CD4-positive, alpha-beta memory T cell (primary cell): ENCODE results near the gene TMEM219. TPM values are rescaled to one million over a fixed set of nuclear protein-coding genes. Genes with fewer than 3 reads are reported as not detected.
A peak's percentile ranks its signal among the peaks of the same experiment; 100 is the strongest.

Source experiments
- CTCF ChIA-PET: fragments of 350-600 bp; sonication (Branson Sonifier 250); formaldehyde crosslinking; loops from one replicate; lab custom pipeline; 2021; ENCODE audit warnings: inconsistent platforms; ENCODE audit not compliant: partially characterized antibody; lab: Charles Lee
- POLR2A ChIA-PET: fragments of 350-600 bp; sonication (Branson Sonifier 250); formaldehyde crosslinking; loops from one replicate; lab custom pipeline; 2021; ENCODE audit not compliant: partially characterized antibody; lab: Charles Lee
- DNase-seq, 5 donors: peaks; one replicate each; pipeline versions ENCODE4 v3.0.0 to v3.0.0-alpha.2; 2020 to 2022; ENCODE audit warnings: mixed read lengths in 1 of 5
- H3K27ac ChIP-seq: one replicate; pipeline ENCODE4 v1.7.0; 2013; ENCODE audit warnings: low read depth, low read length
- H3K27me3 ChIP-seq: 2 replicates; pipeline ENCODE4 v1.7.0; 2013; ENCODE audit warnings: mild to moderate bottlenecking, low read length, moderate library complexity; ENCODE audit not compliant: insufficient read depth
- H3K36me3 ChIP-seq: 2 replicates; pipeline ENCODE4 v1.7.0; 2013; ENCODE audit warnings: mild to moderate bottlenecking, low read length, moderate library complexity; ENCODE audit not compliant: insufficient read depth
- H3K4me1 ChIP-seq: 2 replicates; pipeline ENCODE4 v1.7.0; 2013; ENCODE audit warnings: mild to moderate bottlenecking, low read length, moderate library complexity; ENCODE audit not compliant: insufficient read depth
- H3K4me3 ChIP-seq, 2 donors: one replicate each; pipeline ENCODE4 v1.7.0; 2013; ENCODE audit warnings: low read length in 2 of 2, mild to moderate bottlenecking in 1 of 2
- H3K9me3 ChIP-seq, 2 donors: one replicate each; pipeline ENCODE4 v1.7.0; 2013; ENCODE audit warnings: low read length in 2 of 2, control low read depth in 1 of 2; ENCODE audit not compliant: control insufficient read depth in 1 of 2
- H3K27ac Mint-ChIP-seq, 7 donors: one replicate each; pipeline ENCODE4 v1.8.0; 2020 to 2021; ENCODE audit warnings: mixed read lengths in 7 of 7, mild to moderate bottlenecking in 6 of 7, inconsistent platforms in 3 of 7, moderate library complexity in 3 of 7
- H3K27me3 Mint-ChIP-seq, 2 donors: one replicate each; pipeline ENCODE4 v1.8.0; 2020 to 2021; ENCODE audit warnings: mixed read lengths in 2 of 2
- H3K36me3 Mint-ChIP-seq, 2 donors: one replicate each; pipeline ENCODE4 v1.8.0; 2020 to 2021; ENCODE audit warnings: mixed read lengths in 2 of 2, inconsistent platforms in 1 of 2, mild to moderate bottlenecking in 1 of 2
- H3K4me1 Mint-ChIP-seq, 4 donors: one replicate each; pipeline ENCODE4 v1.8.0; 2020 to 2021; ENCODE audit warnings: mixed read lengths in 4 of 4, mild to moderate bottlenecking in 1 of 4
- H3K4me3 Mint-ChIP-seq, 8 donors: one replicate each; pipeline ENCODE4 v1.8.0; 2020 to 2021; ENCODE audit warnings: mixed read lengths in 8 of 8, mild to moderate bottlenecking in 7 of 8, moderate library complexity in 6 of 8, inconsistent platforms in 3 of 8
- H3K9me3 Mint-ChIP-seq, 8 donors: one replicate each; pipeline ENCODE4 v1.8.0; 2020 to 2021; ENCODE audit warnings: mixed read lengths in 8 of 8, mild to moderate bottlenecking in 5 of 8, inconsistent platforms in 3 of 8, moderate library complexity in 1 of 8
- intact Hi-C: fragments of 100-400 bp; cut with micrococcal nuclease; formaldehyde crosslinking; loops from one replicate; pipeline ENCODE4 v1.15.1; 2023
- polyA plus RNA-seq, 2 donors: library from polyadenylated mRNA; unstranded; fragments of 300-500 nt; fragmentation: Illumina TruSeq; gene quantifications; one replicate each; pipeline ENCODE4 v1.2.3, GENCODE V29; 2021
- total RNA-seq, 2 experiments: library from RNA; stranded (reverse); gene quantifications; one replicate each; pipeline ENCODE4 v1.2.3, GENCODE V29; 2021

Gene TMEM219
- total and polyA plus RNA-seq, 4 experiments from 2014 or later, result 80.8 to 250 (median 156) TPM

DNA sequence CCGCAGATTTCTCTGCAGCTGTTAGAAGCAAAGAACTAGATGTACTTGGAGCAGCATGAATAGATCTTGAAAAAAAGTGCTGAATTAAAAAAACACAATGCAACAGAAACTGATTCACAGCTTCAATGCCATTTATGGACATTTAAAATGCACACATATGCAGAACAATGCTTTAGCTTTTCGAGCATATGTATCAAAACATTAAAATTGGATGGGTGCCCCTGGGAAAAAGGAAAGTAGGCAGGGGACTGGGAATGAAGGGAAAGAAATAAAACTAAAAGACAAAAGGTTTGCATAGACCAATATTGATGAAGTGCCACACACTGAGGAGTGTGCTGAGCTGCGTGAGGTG, 40.9 kb upstream of the TMEM219 start:
- ChIA-PET POLR2A (interaction anchor here (1.1 to 1.2 kb wide), 3 partner anchors 58 to 257 kb away, joined by 3 to 4 read pairs (median 3); partner anchors contain the start of genes CDIPT, INO80E and SPN), CTCF (interaction anchor here (0.9 kb wide), 1 partner anchor 111 kb away, joined by 4 read pairs; no protein-coding TSS in a partner anchor)
- H3K4me1 Mint-ChIP-seq, result peaks cover 16 to 39% (median 26%) of the 10 kb centered on the region in 4 donors
- H3K36me3 Mint-ChIP-seq, result peaks cover 18 to 52% of the 10 kb centered on the region in 2 donors
- DNase-seq, result no peak
- H3K4me3 Mint-ChIP-seq, result no peak overlapping the region
- H3K36me3 ChIP-seq, result peaks cover 39% of the 10 kb centered on the region
- H3K9me3 Mint-ChIP-seq, result no peaks in the 10 kb centered on the region
- no peak overlapping the region for H3K27ac ChIP-seq
- intact Hi-C loops, result no loop called here
- H3K27me3 Mint-ChIP-seq, result no peaks in the 10 kb centered on the region
- H3K4me3 ChIP-seq, result no peak overlapping the region
- no peak overlapping the region for H3K27ac Mint-ChIP-seq
- H3K4me1 ChIP-seq, result peaks cover 21% of the 10 kb centered on the region
- no peaks in the 10 kb centered on the region for H3K9me3 ChIP-seq
- no peaks in the 10 kb centered on the region for H3K27me3 ChIP-seq

DNA sequence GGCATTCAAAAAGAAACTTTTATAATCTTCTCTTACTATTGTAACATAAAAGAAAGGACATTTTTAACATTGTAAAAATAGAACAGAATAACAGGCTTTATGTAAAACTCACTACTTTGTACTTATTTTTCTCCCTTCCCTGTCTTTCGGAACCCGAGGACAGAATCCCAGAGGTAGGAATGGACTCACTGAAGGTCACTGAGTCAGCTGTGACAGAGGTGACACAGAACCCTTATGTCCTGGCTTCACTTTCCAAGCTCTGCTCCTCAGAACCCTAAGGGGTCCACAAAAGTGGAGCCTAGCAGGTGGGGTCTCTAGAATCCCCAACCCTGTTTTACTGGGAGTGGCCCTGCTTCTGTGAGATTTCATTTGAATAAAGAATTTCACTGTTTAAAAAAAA, 39.6 kb upstream of the TMEM219 start:
- Mint-ChIP-seq H3K36me3 (peaks cover 17 to 45% of the 10 kb centered on the region in 2 donors), H3K4me1 (peaks cover 27 to 52% (median 35%) of the 10 kb centered on the region in 4 donors), H3K9me3 (no peaks in the 10 kb centered on the region), H3K27ac (peak overlapping the region in 1 of 7 donors; percentile 47), H3K27me3 (no peaks in the 10 kb centered on the region), H3K4me3 (peak overlapping the region in 2 of 8 donors; percentile 8 to 64)
- H3K27me3 ChIP-seq, result no peaks in the 10 kb centered on the region
- POLR2A ChIA-PET, result no interaction called here
- CTCF ChIA-PET, result no interaction called here
- no peak overlapping the region for H3K27ac ChIP-seq
- H3K4me1 ChIP-seq, result peaks cover 32% of the 10 kb centered on the region
- intact Hi-C loops, result no loop called here
- DNase-seq, result no peak
- no peaks in the 10 kb centered on the region for H3K9me3 ChIP-seq
- H3K36me3 ChIP-seq, result peaks cover 39% of the 10 kb centered on the region
- no peak overlapping the region for H3K4me3 ChIP-seq

DNA sequence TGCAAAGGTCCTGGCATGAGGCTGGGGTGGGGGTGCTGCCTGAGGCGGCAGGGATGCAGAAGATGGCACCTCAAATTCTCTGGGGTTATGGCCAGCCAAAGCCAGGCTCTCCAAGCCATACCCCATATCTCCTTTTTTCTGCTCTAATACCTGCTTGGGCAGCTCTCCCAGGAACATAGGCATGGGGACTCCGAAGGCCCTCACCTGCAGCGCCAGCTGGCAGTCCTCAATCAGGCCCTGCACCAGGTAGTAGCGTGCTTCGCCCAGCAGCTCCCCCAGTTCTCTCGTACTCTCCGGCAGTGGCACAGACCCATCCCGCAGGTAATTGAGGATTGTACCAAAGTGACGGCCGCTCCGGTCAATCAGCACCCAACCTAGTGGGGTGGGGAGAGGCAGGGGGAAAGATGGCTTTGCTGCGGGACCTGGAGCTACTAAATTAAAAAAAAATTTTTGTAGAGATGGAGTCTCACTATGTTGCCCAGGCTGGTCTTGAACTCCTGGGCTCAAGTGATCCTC, 38.8 kb upstream of the TMEM219 start:
- peaks cover 27 to 57% (median 39%) of the 10 kb centered on the region in 4 donors for H3K4me1 Mint-ChIP-seq
- H3K36me3 ChIP-seq, result peaks cover 36% of the 10 kb centered on the region
- no peaks in the 10 kb centered on the region for H3K27me3 Mint-ChIP-seq
- no peak for DNase-seq
- H3K4me3 ChIP-seq, result no peak overlapping the region
- intact Hi-C loops, result no loop called here
- peaks cover 17 to 41% of the 10 kb centered on the region in 2 donors for H3K36me3 Mint-ChIP-seq
- peaks cover 32% of the 10 kb centered on the region for H3K4me1 ChIP-seq
- no peaks in the 10 kb centered on the region for H3K9me3 ChIP-seq
- H3K27ac Mint-ChIP-seq, result peak overlapping the region in 2 of 7 donors; percentile 14 to 41
- CTCF ChIA-PET, result no interaction called here
- peak overlapping the region in 3 of 8 donors; percentile 8 to 64 (median 40) for H3K4me3 Mint-ChIP-seq
- no peaks in the 10 kb centered on the region for H3K9me3 Mint-ChIP-seq
- POLR2A ChIA-PET, result interaction anchor here (0.9 kb wide), 1 partner anchor 50 kb away, joined by 4 read pairs; no protein-coding TSS in a partner anchor
- H3K27me3 ChIP-seq, result no peaks in the 10 kb centered on the region
- no peak overlapping the region for H3K27ac ChIP-seq

DNA sequence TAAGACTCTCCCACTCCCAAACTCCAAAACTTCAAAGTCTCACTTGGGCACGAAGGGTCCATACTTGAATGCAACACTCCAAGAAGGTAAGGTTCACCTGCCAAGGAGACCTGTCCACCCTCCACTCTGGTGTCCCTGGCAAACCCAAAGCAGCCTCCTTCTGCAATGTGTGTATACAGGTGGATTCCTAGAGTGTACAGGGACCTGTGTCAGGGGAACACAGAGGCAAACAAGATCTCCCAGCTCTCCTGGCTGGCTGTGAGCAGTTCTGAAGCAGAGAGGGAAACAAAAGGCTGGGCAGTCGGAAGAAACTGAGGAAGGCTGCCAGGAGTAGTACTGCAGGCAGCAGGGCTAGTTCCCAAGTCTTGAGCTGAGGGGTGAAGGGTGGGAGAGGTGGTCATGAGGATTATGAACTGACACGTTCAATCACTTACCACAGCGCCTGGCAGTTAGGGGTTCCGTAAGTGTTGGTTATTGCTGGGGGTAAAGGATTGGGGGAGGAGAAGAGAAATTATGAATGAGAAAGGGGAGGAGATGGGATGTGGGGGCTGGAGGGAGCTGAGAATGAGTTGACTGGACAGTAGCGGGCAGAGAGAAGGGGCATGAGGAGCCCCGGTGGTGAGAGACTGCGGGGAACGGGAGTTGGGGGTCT, 36.6 kb upstream of the TMEM219 start:
- peaks cover 27% of the 10 kb centered on the region for H3K36me3 ChIP-seq
- Mint-ChIP-seq H3K4me1 (peaks cover 27 to 57% (median 39%) of the 10 kb centered on the region in 4 donors), H3K4me3 (peak overlapping the region; percentile 88 to 95 (median 92)), H3K9me3 (no peaks in the 10 kb centered on the region), H3K27ac (peak overlapping the region; percentile 58 to 93 (median 89)), H3K27me3 (no peaks in the 10 kb centered on the region), H3K36me3 (peaks cover 17 to 36% of the 10 kb centered on the region in 2 donors)
- no peaks in the 10 kb centered on the region for H3K27me3 ChIP-seq
- CTCF ChIA-PET, result interaction anchor here (1.2 kb wide), 1 partner anchor 48 kb away, joined by 3 read pairs; the partner anchor contains the start of gene TAOK2
- H3K4me1 ChIP-seq, result peaks cover 32% of the 10 kb centered on the region
- DNase-seq, result peak in 1 of 5 donors; percentile 4
- no peaks in the 10 kb centered on the region for H3K9me3 ChIP-seq
- POLR2A ChIA-PET, result interaction anchor here (0.6 to 3.0 kb wide), 19 partner anchors 8 to 135 kb away, joined by 3 to 57 read pairs (median 6); partner anchors contain the start of genes ASPHD1, CDIPT, HIRIP3 and INO80E
- intact Hi-C loops, result loop anchor here (5.0 kb wide), 1 partner anchor 63 kb away; the partner anchor contains the start of gene CDIPT
- peak overlapping the region; percentile 89 to 95 for H3K4me3 ChIP-seq
- H3K27ac ChIP-seq, result peak overlapping the region; percentile 77

DNA sequence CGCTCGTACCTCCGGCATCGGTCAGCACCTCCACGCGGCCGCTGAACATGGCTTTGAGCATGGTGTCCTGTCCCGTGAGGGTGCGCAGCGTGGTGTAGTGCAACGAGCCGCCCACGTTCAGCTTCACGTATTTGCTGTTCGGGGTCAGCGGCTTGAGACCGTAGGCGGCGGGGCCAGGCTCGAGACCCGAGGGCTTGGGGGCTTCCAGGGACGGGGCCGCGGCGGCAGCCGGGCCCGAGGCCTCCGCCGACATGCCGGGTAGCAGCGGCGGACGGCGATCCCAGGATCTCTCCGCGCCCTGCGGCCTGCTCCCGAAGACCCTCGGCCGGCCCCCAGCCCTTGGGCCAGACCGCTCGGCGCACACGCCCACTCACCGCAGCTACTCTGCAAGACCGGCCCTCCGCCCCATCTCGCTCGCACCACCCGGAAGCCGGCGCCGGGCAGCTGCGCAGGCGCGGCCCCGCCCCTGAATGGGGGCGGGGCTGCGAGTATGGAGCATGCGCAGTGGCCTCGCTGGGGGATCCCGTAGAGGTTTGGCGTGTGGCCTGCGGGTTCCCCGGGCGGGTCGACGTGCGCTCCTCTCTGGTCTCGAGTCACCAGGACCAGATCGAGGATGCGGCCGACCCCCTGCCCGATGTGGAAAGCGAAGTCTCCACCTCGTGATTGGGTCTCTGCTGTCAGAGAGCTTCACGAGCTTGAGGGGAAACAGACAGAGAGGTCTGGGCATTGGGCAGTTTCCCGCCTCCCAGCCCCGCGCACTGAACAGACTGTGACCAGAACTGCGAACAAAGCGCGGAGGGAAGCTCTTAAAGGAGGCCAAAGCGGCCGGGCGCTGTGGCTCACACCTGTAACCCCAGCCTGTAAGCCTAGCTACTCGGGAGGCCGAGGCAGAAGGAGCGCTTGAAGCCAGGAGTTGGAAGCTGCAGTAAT, 35.8 kb upstream of the TMEM219 start, which contains the start of gene KCTD13:
Gene KCTD13 (minus strand): TSS at position 446 of the 930 bp plus-strand sequence. CDS start 193 bp downstream, at position 253.
- Histone ChIP-seq H3K36me3 (peaks cover 21% of the 10 kb centered on the region), H3K27ac (peak within 1 kb of the TSS; percentile 77), H3K9me3 (no peaks in the 10 kb centered on the region), H3K27me3 (no peaks in the 10 kb centered on the region), H3K4me1 (peaks cover 32% of the 10 kb centered on the region), H3K4me3 (peak within 1 kb of the TSS; percentile 89 to 95)
- Mint-ChIP-seq H3K4me1 (peaks cover 23 to 54% (median 31%) of the 10 kb centered on the region in 4 donors), H3K9me3 (no peaks in the 10 kb centered on the region), H3K36me3 (peaks cover 9 to 27% of the 10 kb centered on the region in 2 donors), H3K27me3 (no peaks in the 10 kb centered on the region), H3K27ac (peak within 1 kb of the TSS; percentile 88 to 98 (median 97)), H3K4me3 (peak within 1 kb of the TSS; percentile 88 to 96 (median 94))
- intact Hi-C loops, result loop anchor here (1.0 to 5.0 kb wide), 4 partner anchors 36 to 70 kb away; partner anchors contain the start of genes CDIPT, INO80E, TAOK2 and TMEM219
- DNase-seq, result peak; percentile 83 to 97 (median 90)
- POLR2A ChIA-PET, result interaction anchor here (0.6 to 3.0 kb wide), 25 partner anchors 9 to 260 kb away, joined by 3 to 57 read pairs (median 5); partner anchors contain the start of genes ASPHD1, CDIPT, HIRIP3 and INO80E
- CTCF ChIA-PET, result interaction anchor here (0.8 to 1.4 kb wide), 5 partner anchors 35 to 107 kb away, joined by 3 to 9 read pairs (median 5); partner anchors contain the start of genes TAOK2 and TMEM219

DNA sequence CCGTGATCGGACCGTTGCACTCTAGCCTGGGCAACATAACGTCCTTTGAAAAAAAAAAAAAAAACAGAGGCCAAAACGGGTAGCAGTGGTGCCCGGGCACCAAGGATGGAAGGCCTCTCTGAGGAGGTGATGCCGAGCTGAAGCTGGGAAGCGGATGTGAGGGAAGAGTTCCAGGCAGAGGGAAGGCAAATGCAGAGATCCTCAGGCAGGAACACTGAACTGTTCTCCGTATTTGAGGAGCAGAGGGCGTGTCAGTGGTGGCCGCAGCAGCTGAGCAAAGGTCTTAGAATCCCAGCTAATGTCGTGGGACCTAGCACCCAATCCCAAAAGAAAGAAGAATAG, 35.2 kb upstream of the TMEM219 start:
- ChIA-PET POLR2A (interaction anchor here (0.6 to 3.0 kb wide), 22 partner anchors 10 to 142 kb away, joined by 3 to 57 read pairs (median 6); partner anchors contain the start of genes ASPHD1, CDIPT, HIRIP3 and INO80E), CTCF (interaction anchor here (0.8 to 1.4 kb wide), 5 partner anchors 35 to 106 kb away, joined by 3 to 9 read pairs (median 5); partner anchors contain the start of genes TAOK2 and TMEM219)
- Mint-ChIP-seq H3K4me1 (peaks cover 22 to 50% (median 29%) of the 10 kb centered on the region in 4 donors), H3K4me3 (peak overlapping the region; percentile 88 to 96 (median 94)), H3K27ac (peak overlapping the region; percentile 83 to 98 (median 97)), H3K36me3 (peaks cover 4 to 22% of the 10 kb centered on the region in 2 donors), H3K27me3 (no peaks in the 10 kb centered on the region), H3K9me3 (no peaks in the 10 kb centered on the region)
- intact Hi-C loops, result loop anchor here (1.0 to 5.0 kb wide), 4 partner anchors 36 to 70 kb away; partner anchors contain the start of genes CDIPT, INO80E, TAOK2 and TMEM219
- DNase-seq, result no peak
- H3K4me3 ChIP-seq, result peak overlapping the region; percentile 89 to 95
- no peaks in the 10 kb centered on the region for H3K9me3 ChIP-seq
- H3K27me3 ChIP-seq, result no peaks in the 10 kb centered on the region
- H3K4me1 ChIP-seq, result peaks cover 32% of the 10 kb centered on the region
- peak overlapping the region; percentile 77 for H3K27ac ChIP-seq
- peaks cover 15% of the 10 kb centered on the region for H3K36me3 ChIP-seq
